Measurements from ENCODE around the gene SIRT1.
"Not testable (repeated sequence)": the region's sequence is repeated elsewhere in the genome, so short reads cannot be mapped to it uniquely, and the experiment has no call there.

The SIRT1 gene

DNA sequence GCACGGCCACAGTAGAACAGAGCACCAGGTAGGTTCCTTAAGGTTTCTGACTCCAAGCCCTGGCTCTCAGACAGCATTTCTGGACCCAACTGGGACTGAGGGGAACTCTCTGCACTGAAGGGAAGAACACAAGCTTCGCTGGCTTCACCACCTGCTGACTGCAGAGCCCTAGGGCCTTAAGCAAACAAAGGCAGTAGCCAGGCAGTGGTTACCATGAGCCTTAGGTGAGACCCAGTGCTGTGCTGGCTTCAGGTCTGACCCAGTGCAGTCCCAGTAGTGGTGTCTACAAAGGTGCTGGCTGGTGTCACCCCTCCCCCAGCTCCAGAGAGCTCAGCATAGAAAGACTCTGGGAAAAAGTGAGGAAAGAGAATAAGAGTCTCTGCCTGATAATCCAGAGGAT, 59.5 kb downstream of the SIRT1 start:
- Histone ChIP-seq H3K4me2 (no peak overlapping the region), H3K36me3 (peaks cover 67% of the 10 kb centered on the region), H3K9me3 (peaks cover 12% of the 10 kb centered on the region), H3K9ac (no peak overlapping the region), H3K27me3 (no peaks in the 10 kb centered on the region), H3K4me3 (no peak overlapping the region), H4K20me1 (no peaks in the 10 kb centered on the region), H3K4me1 (no peaks in the 10 kb centered on the region), H3K27ac (no peak overlapping the region)
- no peak for TF ChIP-seq Cebpa-rat (IDR thresholded peaks at IDR 0.05)

DNA sequence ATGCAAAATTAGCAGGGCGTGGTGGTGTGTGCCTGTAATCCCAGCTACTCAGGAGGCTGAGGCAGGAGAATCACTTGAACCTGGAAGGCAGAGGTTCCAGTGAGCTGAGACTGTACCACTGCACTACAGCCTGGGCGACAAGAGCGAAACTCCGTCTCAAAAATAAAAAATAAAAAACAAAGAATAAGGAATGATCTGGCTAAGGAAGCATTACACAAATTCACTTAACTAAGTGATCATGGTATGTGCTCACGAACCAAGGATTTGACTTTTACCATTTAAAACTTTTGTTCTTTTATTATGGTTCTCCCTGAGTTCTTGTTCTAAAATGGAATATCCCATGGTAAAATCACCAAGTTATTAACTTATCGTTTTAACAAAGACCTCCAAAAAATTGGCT, 71.2 kb downstream of the SIRT1 start:
- Histone ChIP-seq H3K4me3 (no peak overlapping the region), H3K9ac (no peak overlapping the region), H4K20me1 (no peaks in the 10 kb centered on the region), H3K36me3 (peaks cover 13% of the 10 kb centered on the region), H3K4me2 (no peak overlapping the region), H3K9me3 (no peaks in the 10 kb centered on the region), H3K4me1 (no peaks in the 10 kb centered on the region), H3K27me3 (no peaks in the 10 kb centered on the region), H3K27ac (no peak overlapping the region)
- no peak for TF ChIP-seq Cebpa-rat (IDR thresholded peaks at IDR 0.05)

DNA sequence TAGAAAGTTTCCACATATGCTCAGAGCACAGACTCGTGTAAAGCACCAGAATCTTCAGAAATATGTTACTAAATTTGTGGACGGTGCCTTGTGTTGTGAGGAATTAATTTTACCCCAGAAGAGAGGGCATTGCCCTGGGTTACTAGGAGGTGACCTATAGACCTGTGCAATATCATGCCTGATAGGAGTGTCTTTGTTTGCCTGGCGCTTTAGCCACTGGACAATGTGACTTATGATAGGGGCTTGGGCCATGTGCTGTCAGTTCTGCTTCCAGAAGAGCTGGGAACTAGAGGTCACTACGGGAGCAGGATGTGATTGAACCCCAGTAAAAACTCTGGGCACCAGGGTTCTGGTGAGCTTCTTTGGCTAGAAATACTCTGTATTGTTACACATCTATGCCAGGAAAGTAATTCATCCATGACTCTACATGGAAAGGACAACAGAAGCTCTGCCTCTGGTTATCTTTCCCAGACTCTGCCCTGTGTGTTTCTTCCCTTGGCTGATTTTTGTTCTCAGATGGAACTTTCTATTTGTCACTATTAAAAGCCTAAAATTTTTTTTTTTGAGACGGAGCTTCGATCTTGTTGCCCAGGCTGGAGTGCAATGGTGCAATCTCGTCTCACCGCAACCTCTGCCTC, 75.5 kb downstream of the SIRT1 start:
- peaks cover 11% of the 10 kb centered on the region; the same call in 1 of the 2 replicates for H3K36me3 ChIP-seq
- no peak overlapping the region for H3K9ac ChIP-seq
- no peaks in the 10 kb centered on the region for H3K9me3 ChIP-seq
- no peaks in the 10 kb centered on the region for H3K27me3 ChIP-seq
- H3K4me2 ChIP-seq, result no peak overlapping the region
- no peak overlapping the region for H3K4me3 ChIP-seq
- H3K27ac ChIP-seq, result no peak overlapping the region
- H3K4me1 ChIP-seq, result no peaks in the 10 kb centered on the region
- no peak for TF ChIP-seq Cebpa-rat (IDR thresholded peaks at IDR 0.05)
- H4K20me1 ChIP-seq, result no peaks in the 10 kb centered on the region

DNA sequence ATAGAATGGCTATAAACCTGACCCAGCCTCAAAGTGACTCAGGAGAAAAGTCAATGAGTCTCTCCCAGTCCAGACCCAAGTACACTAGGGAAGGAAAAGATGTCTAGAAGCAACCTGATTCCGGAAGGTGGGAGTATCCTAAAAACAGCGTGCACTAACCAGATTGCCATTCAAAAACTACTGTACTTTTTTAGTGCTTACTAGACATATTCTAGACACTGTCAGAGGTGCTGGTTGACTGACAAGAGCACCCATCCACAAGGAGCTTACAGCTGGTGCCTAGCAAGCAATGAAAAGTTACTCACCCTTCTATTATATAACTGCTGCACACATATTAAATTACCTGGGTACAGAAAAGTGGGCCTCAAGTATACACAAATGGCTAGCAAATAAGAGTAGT, 81.0 kb downstream of the SIRT1 start:
- Histone ChIP-seq H3K4me1 (no peaks in the 10 kb centered on the region), H3K4me3 (no peak overlapping the region), H4K20me1 (no peaks in the 10 kb centered on the region), H3K4me2 (no peak overlapping the region), H3K36me3 (peaks cover 49% of the 10 kb centered on the region), H3K9me3 (no peaks in the 10 kb centered on the region; the same call in 1 of the 2 replicates), H3K9ac (no peak overlapping the region), H3K27ac (no peak overlapping the region), H3K27me3 (no peaks in the 10 kb centered on the region)
- TF ChIP-seq Cebpa-rat (IDR thresholded peaks at IDR 0.05), result no peak

DNA sequence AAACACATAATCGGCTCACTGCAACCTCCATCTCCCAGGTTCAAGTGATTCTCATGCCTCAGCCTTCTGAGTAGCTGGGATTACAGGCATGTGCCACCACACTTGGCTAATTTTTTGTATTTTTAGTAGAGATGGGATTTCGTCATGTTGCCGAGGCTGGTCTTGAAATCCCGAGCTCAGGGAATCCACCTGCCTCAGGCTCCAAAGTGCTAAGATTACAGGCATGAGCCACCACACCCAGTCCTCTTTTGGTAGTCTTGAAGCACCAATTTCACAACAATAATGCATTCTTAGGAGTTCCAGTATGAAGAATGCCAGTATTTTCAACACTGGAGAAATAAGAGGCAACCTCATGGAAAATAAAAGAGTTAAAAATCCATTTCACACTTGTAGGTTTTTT, 81.6 kb downstream of the SIRT1 start:
- H3K4me2 ChIP-seq, result not testable (repeated sequence)
- H3K36me3 ChIP-seq, result peaks cover 44% of the 10 kb centered on the region

More for the DNA sequence above, 81.6 kb downstream of the SIRT1 start:
- not testable (repeated sequence) for H3K27me3 ChIP-seq, H3K9me3 ChIP-seq, H3K27ac ChIP-seq, H3K4me3 ChIP-seq, H4K20me1 ChIP-seq, H3K9ac ChIP-seq, H3K4me1 ChIP-seq
